Measurements from ENCODE around the gene LRRC57. TPM values are rescaled to one million over a fixed set of nuclear protein-coding genes. Genes with fewer than 3 reads are reported as not detected.

Gene LRRC57
- polyA plus RNA-seq, 3 donors: 7.8 to 17.4 (median 11.2) TPM

DNA sequence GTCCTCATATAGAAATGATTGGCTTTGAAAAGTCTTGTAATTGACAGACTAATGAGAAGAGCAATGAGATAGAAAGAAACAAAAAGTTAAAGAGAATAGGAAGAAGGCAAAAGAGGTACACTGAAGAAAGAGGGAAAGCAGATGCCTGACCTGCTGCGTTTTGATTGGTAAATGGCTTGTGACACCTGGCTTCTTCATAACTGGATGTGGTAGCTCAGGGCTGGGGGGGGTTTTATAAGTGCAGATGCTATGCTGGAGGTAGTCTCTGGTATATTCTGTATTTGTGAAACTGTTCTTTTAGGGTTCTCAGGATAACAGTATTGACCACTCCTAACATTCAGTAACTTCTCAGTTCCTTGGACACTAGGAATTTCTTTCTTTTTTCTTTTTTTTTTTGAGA lies 28.2 kb upstream of the LRRC57 start:
- H3K4me2 ChIP-seq (replicated peaks; ENCODE audit: extremely low read depth, low read length, poor library complexity, severe bottlenecking): no peak overlapping the region
- no peak for DNase-seq
- Mint-ChIP-seq H3K27ac (no peak overlapping the region), H3K9me3 (peaks cover 0 to 1% (median 0%) of the 10 kb centered on the region in 7 donors), H3K36me3 (no peaks in the 10 kb centered on the region), H3K4me1 (peaks cover 31% of the 10 kb centered on the region), H3K4me3 (peak overlapping the region in 1 of 2 donors; percentile 95), H3K27me3 (ENCODE audit: low read depth in 3 of 3) (peaks cover 45 to 66% (median 56%) of the 10 kb centered on the region in 3 donors)
- H3K9ac ChIP-seq (ENCODE audit: insufficient read depth, low read length, poor library complexity, severe bottlenecking): no peak overlapping the region
- H3K27me3 ChIP-seq (ENCODE audit: control insufficient read depth in 2 of 2, insufficient read depth in 2 of 2, low read length in 2 of 2): peaks cover 21 to 35% of the 10 kb centered on the region in 2 donors
- TF ChIP-seq, protein P1, sequence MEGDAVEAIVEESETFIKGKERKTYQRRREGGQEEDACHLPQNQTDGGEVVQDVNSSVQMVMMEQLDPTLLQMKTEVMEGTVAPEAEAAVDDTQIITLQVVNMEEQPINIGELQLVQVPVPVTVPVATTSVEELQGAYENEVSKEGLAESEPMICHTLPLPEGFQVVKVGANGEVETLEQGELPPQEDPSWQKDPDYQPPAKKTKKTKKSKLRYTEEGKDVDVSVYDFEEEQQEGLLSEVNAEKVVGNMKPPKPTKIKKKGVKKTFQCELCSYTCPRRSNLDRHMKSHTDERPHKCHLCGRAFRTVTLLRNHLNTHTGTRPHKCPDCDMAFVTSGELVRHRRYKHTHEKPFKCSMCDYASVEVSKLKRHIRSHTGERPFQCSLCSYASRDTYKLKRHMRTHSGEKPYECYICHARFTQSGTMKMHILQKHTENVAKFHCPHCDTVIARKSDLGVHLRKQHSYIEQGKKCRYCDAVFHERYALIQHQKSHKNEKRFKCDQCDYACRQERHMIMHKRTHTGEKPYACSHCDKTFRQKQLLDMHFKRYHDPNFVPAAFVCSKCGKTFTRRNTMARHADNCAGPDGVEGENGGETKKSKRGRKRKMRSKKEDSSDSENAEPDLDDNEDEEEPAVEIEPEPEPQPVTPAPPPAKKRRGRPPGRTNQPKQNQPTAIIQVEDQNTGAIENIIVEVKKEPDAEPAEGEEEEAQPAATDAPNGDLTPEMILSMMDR (IDR thresholded peaks at IDR 0.05): no peak
- no peaks in the 10 kb centered on the region for H3K9me3 ChIP-seq (replicated peaks in 1 of 2; ENCODE audit: control insufficient read depth in 1 of 2, insufficient read depth in 1 of 2, low read length in 2 of 2)
- peaks cover 24 to 31% of the 10 kb centered on the region in 2 donors for H3K4me1 ChIP-seq (ENCODE audit: control insufficient read depth in 1 of 2, insufficient read depth in 2 of 2, low read length in 2 of 2)
- 61% methylated on average over 1 of the region's 1 CpG for WGBS (ENCODE audit: insufficient coverage)
- H3K36me3 ChIP-seq (replicated peaks in 1 of 2; ENCODE audit: control insufficient read depth in 1 of 2, insufficient read depth in 2 of 2, low read length in 2 of 2): no peaks in the 10 kb centered on the region
- no peaks in the 10 kb centered on the region for H3K79me2 ChIP-seq (ENCODE audit: insufficient read depth, low read length)
- intact Hi-C loops (cut with micrococcal nuclease): no loop called here
- H2AFZ ChIP-seq (ENCODE audit: insufficient read depth, low read depth, low read length, poor library complexity, severe bottlenecking): no peak overlapping the region
- H3K4me3 ChIP-seq (replicated peaks in 1 of 3; ENCODE audit: low read depth in 2 of 3, low read length in 3 of 3): no peak overlapping the region
- H4K20me1 ChIP-seq (ENCODE audit: insufficient read depth, low read length): no peaks in the 10 kb centered on the region
- H3K27ac ChIP-seq (ENCODE audit: low read depth in 1 of 2, low read length in 2 of 2): no peak overlapping the region

DNA sequence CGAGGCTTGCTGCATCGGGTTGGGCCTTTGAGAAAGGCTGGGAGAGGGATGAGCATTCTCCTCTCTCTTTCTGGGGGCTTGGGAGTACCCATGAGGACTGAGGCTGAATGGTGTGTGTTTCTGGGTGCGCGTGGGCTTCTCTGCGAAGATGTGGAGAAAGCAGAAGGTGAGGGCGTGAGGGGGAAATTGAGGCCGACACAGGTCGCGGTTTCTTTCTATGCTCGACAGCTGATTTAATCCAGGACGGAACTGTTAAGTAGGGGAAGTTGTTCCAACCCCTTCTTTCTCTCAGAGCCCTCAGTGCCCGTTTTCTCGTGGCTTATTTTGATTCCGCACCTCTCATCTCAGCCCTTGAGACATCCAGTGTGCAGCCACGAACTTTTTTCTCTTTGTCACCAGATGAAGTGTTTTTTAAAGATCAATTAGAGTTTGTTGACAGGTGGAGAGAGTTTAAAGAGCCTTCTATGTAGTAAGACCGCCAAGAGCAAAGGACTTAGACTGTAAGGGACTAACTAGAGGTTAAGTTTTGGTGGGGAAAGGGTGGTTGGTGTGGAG lies 27.5 kb upstream of the LRRC57 start:
- Mint-ChIP-seq H3K9me3 (peaks cover 0 to 1% (median 0%) of the 10 kb centered on the region in 7 donors), H3K4me3 (peak overlapping the region; percentile 95 to 97), H3K36me3 (no peaks in the 10 kb centered on the region), H3K4me1 (peaks cover 24% of the 10 kb centered on the region), H3K27me3 (ENCODE audit: low read depth in 3 of 3) (peaks cover 44 to 61% (median 52%) of the 10 kb centered on the region in 3 donors), H3K27ac (peak overlapping the region in 3 of 7 donors; percentile 26 to 90 (median 55))
- peaks cover 21 to 34% of the 10 kb centered on the region in 2 donors for H3K27me3 ChIP-seq (ENCODE audit: control insufficient read depth in 2 of 2, insufficient read depth in 2 of 2, low read length in 2 of 2)
- WGBS (ENCODE audit: insufficient coverage): 11% methylated on average over 4 of the region's 16 CpGs
- intact Hi-C loops (cut with micrococcal nuclease): no loop called here
- TF ChIP-seq, protein P1 (IDR thresholded peaks at IDR 0.05): no peak
- H3K4me3 ChIP-seq (replicated peaks in 1 of 3; ENCODE audit: low read depth in 2 of 3, low read length in 3 of 3): peak overlapping the region; percentile 45 to 80 (median 61)
- no peaks in the 10 kb centered on the region for H3K79me2 ChIP-seq (ENCODE audit: insufficient read depth, low read length)
- H3K4me1 ChIP-seq (ENCODE audit: control insufficient read depth in 1 of 2, insufficient read depth in 2 of 2, low read length in 2 of 2): peaks cover 19 to 25% of the 10 kb centered on the region in 2 donors
- peak overlapping the region; percentile 97 for H3K4me2 ChIP-seq (replicated peaks; ENCODE audit: extremely low read depth, low read length, poor library complexity, severe bottlenecking)
- peak overlapping the region; percentile 90 for H2AFZ ChIP-seq (ENCODE audit: insufficient read depth, low read depth, low read length, poor library complexity, severe bottlenecking)
- DNase-seq: peak in 2 of 3 donors; percentile 5 to 29
- peak overlapping the region; percentile 30 for H3K9ac ChIP-seq (ENCODE audit: insufficient read depth, low read length, poor library complexity, severe bottlenecking)
- no peaks in the 10 kb centered on the region for H4K20me1 ChIP-seq (ENCODE audit: insufficient read depth, low read length)
- no peak overlapping the region for H3K27ac ChIP-seq (ENCODE audit: low read depth in 1 of 2, low read length in 2 of 2)
- H3K36me3 ChIP-seq (replicated peaks in 1 of 2; ENCODE audit: control insufficient read depth in 1 of 2, insufficient read depth in 2 of 2, low read length in 2 of 2): no peaks in the 10 kb centered on the region
- no peaks in the 10 kb centered on the region for H3K9me3 ChIP-seq (replicated peaks in 1 of 2; ENCODE audit: control insufficient read depth in 1 of 2, insufficient read depth in 1 of 2, low read length in 2 of 2)
